Central memory CD8-positive, alpha-beta T cell (primary cell): ENCODE measurements around the gene SFXN4.

Experiments
- ATAC-seq: fragments of 150-1000 bp; cut with Tn5 transposase; replicated peaks from 2 replicates; pipeline ENCODE4 v1.10.0; 2022; ENCODE audit warnings: mild to moderate bottlenecking, moderate FRiP score, moderate number of reproducible peaks; ENCODE audit not compliant: poor library complexity, severe bottlenecking; ENCODE audit errors: extremely low read depth
- DNase-seq, 2 donors: peaks; one replicate each; pipeline ENCODE4 v3.0.0; 2021; ENCODE audit warnings: low spot score in 2 of 2
- H3K27ac Mint-ChIP-seq: one replicate; pipeline ENCODE4 v1.8.0; 2022; ENCODE audit warnings: low read depth, mild to moderate bottlenecking, moderate library complexity, mixed read lengths
- H3K27me3 Mint-ChIP-seq: one replicate; pipeline ENCODE4 v1.8.0; 2022; ENCODE audit warnings: mixed read lengths
- H3K36me3 Mint-ChIP-seq: one replicate; pipeline ENCODE4 v1.8.0; 2022; ENCODE audit warnings: mild to moderate bottlenecking, moderate library complexity, mixed read lengths; ENCODE audit not compliant: insufficient read depth
- H3K4me1 Mint-ChIP-seq: one replicate; pipeline ENCODE4 v1.8.0; 2022; ENCODE audit warnings: mixed read lengths
- H3K4me3 Mint-ChIP-seq: one replicate; pipeline ENCODE4 v1.8.0; 2022; ENCODE audit warnings: mild to moderate bottlenecking, moderate library complexity, mixed read lengths
- H3K9me3 Mint-ChIP-seq: one replicate; pipeline ENCODE4 v1.8.0; 2022; ENCODE audit warnings: mixed read lengths

SFXN4 gene

GRCh38 chr10:119178372-119179119 lies 13.0 kb upstream of the SFXN4 start, which contains the start of gene PRDX3:
TSS of gene PRDX3 (minus strand) at chr10:119178812. CDS start at chr10:119178790, 22 bp downstream.
- peaks cover 20% of the 10 kb centered on the region for H3K36me3 Mint-ChIP-seq
- H3K9me3 Mint-ChIP-seq: no peaks in the 10 kb centered on the region
- DNase-seq (peak; percentile 82 to 87), ATAC-seq (peak; percentile 95)
- peak within 1 kb of the TSS; percentile 100 for H3K4me3 Mint-ChIP-seq
- H3K27me3 Mint-ChIP-seq: no peaks in the 10 kb centered on the region
- peaks cover 29% of the 10 kb centered on the region for H3K4me1 Mint-ChIP-seq
- peak within 1 kb of the TSS; percentile 92 for H3K27ac Mint-ChIP-seq

- H3K27ac Mint-ChIP-seq: peak overlapping the region; percentile 92
- peaks cover 29% of the 10 kb centered on the region for H3K4me1 Mint-ChIP-seq
- H3K4me3 Mint-ChIP-seq: peak overlapping the region; percentile 100
- ATAC-seq (peak; percentile 20), DNase-seq (no peak)
- H3K36me3 Mint-ChIP-seq: peaks cover 24% of the 10 kb centered on the region
- no peaks in the 10 kb centered on the region for H3K9me3 Mint-ChIP-seq
- no peaks in the 10 kb centered on the region for H3K27me3 Mint-ChIP-seq
These were observed 12.3 kb upstream of the SFXN4 start for GRCh38 chr10:119177708-119178371.

GRCh38 chr10:119176166-119176565 lies 10.7 kb upstream of the SFXN4 start:
- no peak overlapping the region for H3K27ac Mint-ChIP-seq
- H3K4me1 Mint-ChIP-seq: peaks cover 29% of the 10 kb centered on the region
- H3K36me3 Mint-ChIP-seq: peaks cover 37% of the 10 kb centered on the region
- no peak overlapping the region for H3K4me3 Mint-ChIP-seq
- no peak for ATAC-seq
- no peak for DNase-seq
- H3K27me3 Mint-ChIP-seq: no peaks in the 10 kb centered on the region
- H3K9me3 Mint-ChIP-seq: no peaks in the 10 kb centered on the region

- Mint-ChIP-seq H3K9me3 (no peaks in the 10 kb centered on the region), H3K4me1 (peaks cover 29% of the 10 kb centered on the region), H3K27me3 (no peaks in the 10 kb centered on the region), H3K36me3 (peaks cover 42% of the 10 kb centered on the region), H3K27ac (no peak overlapping the region), H3K4me3 (no peak overlapping the region)
- no peak for ATAC-seq
- DNase-seq: no peak
These were observed 8.6 kb upstream of the SFXN4 start for GRCh38 chr10:119174109-119174508.

GRCh38 chr10:119167041-119167440 lies 1.5 kb upstream of the SFXN4 start:
- H3K9me3 Mint-ChIP-seq: no peaks in the 10 kb centered on the region
- ATAC-seq: no peak
- peaks cover 9% of the 10 kb centered on the region for H3K4me1 Mint-ChIP-seq
- H3K36me3 Mint-ChIP-seq: peaks cover 16% of the 10 kb centered on the region
- no peak for DNase-seq
- no peak overlapping the region for H3K27ac Mint-ChIP-seq
- no peaks in the 10 kb centered on the region for H3K27me3 Mint-ChIP-seq
- H3K4me3 Mint-ChIP-seq: peak overlapping the region; percentile 86

- DNase-seq (no peak), ATAC-seq (no peak)
- Mint-ChIP-seq H3K4me1 (peaks cover 9% of the 10 kb centered on the region), H3K27ac (peak overlapping the region; percentile 89), H3K36me3 (peaks cover 13% of the 10 kb centered on the region), H3K4me3 (peak overlapping the region; percentile 86), H3K27me3 (no peaks in the 10 kb centered on the region), H3K9me3 (no peaks in the 10 kb centered on the region)
These were observed 1.1 kb upstream of the SFXN4 start for GRCh38 chr10:119166564-119166963.

- peaks cover 9% of the 10 kb centered on the region for H3K4me1 Mint-ChIP-seq
These were observed 595 bp upstream of the SFXN4 start for GRCh38 chr10:119166118-119166500.

GRCh38 chr10:119162452-119163092 lies 2.9 kb downstream of the SFXN4 start:
- H3K9me3 Mint-ChIP-seq: no peaks in the 10 kb centered on the region
- H3K4me1 Mint-ChIP-seq: peaks cover 9% of the 10 kb centered on the region
- peak overlapping the region; percentile 16 for H3K27ac Mint-ChIP-seq
- ATAC-seq: no peak
- H3K36me3 Mint-ChIP-seq: peaks cover 10% of the 10 kb centered on the region
- DNase-seq: no peak
- no peak overlapping the region for H3K4me3 Mint-ChIP-seq
- no peaks in the 10 kb centered on the region for H3K27me3 Mint-ChIP-seq

More at GRCh38 chr10:119166118-119166500, 595 bp upstream of the SFXN4 start:
- Mint-ChIP-seq H3K4me3 (peak overlapping the region; percentile 86), H3K36me3 (peaks cover 12% of the 10 kb centered on the region), H3K9me3 (no peaks in the 10 kb centered on the region), H3K27ac (peak overlapping the region; percentile 89), H3K27me3 (no peaks in the 10 kb centered on the region)
- ATAC-seq (peak; percentile 26), DNase-seq (no peak)

GRCh38 chr10:119161680-119162451 lies 3.6 kb downstream of the SFXN4 start:
- peaks cover 11% of the 10 kb centered on the region for H3K36me3 Mint-ChIP-seq
- DNase-seq (no peak), ATAC-seq (no peak)
- H3K27ac Mint-ChIP-seq: no peak overlapping the region
- H3K27me3 Mint-ChIP-seq: no peaks in the 10 kb centered on the region
- H3K4me1 Mint-ChIP-seq: peaks cover 8% of the 10 kb centered on the region
- H3K9me3 Mint-ChIP-seq: no peaks in the 10 kb centered on the region
- H3K4me3 Mint-ChIP-seq: no peak overlapping the region

- H3K36me3 Mint-ChIP-seq: peaks cover 20% of the 10 kb centered on the region
- ATAC-seq (no peak), DNase-seq (no peak)
- no peaks in the 10 kb centered on the region for H3K4me1 Mint-ChIP-seq
- no peak overlapping the region for H3K27ac Mint-ChIP-seq
- H3K27me3 Mint-ChIP-seq: no peaks in the 10 kb centered on the region
- no peak overlapping the region for H3K4me3 Mint-ChIP-seq
- H3K9me3 Mint-ChIP-seq: no peaks in the 10 kb centered on the region
These were observed 6.2 kb downstream of the SFXN4 start for GRCh38 chr10:119159332-119159731.

GRCh38 chr10:119153661-119154060 lies 11.9 kb downstream of the SFXN4 start:
- no peak overlapping the region for H3K27ac Mint-ChIP-seq
- H3K4me3 Mint-ChIP-seq: no peak overlapping the region
- H3K9me3 Mint-ChIP-seq: no peaks in the 10 kb centered on the region
- H3K27me3 Mint-ChIP-seq: no peaks in the 10 kb centered on the region
- H3K4me1 Mint-ChIP-seq: no peaks in the 10 kb centered on the region
- ATAC-seq: no peak
- no peak for DNase-seq
- peaks cover 21% of the 10 kb centered on the region for H3K36me3 Mint-ChIP-seq

GRCh38 chr10:119153041-119153440 lies 12.5 kb downstream of the SFXN4 start:
- H3K36me3 Mint-ChIP-seq: peaks cover 24% of the 10 kb centered on the region
- no peaks in the 10 kb centered on the region for H3K9me3 Mint-ChIP-seq
- DNase-seq (no peak), ATAC-seq (no peak)
- no peak overlapping the region for H3K27ac Mint-ChIP-seq
- H3K4me1 Mint-ChIP-seq: no peaks in the 10 kb centered on the region
- H3K4me3 Mint-ChIP-seq: no peak overlapping the region
- no peaks in the 10 kb centered on the region for H3K27me3 Mint-ChIP-seq
